Activated CD4-positive, CD25-positive, alpha-beta regulatory T cell treated with anti-CD3 and anti-CD28 coated beads, Interleukin-2, amount 50 U/mL, for 16 hours (primary cell): ENCODE data around the gene ITGA2B.
"Not testable (repeated sequence)": the region's sequence is repeated elsewhere in the genome, so short reads cannot be mapped to it uniquely, and the experiment has no call there.

ENCODE experiments used
- DNase-seq: peaks from one replicate; pipeline ENCODE4 v3.0.0-alpha.2; 2020; ENCODE audit warnings: low read depth, low spot score

The ITGA2B gene

DNA sequence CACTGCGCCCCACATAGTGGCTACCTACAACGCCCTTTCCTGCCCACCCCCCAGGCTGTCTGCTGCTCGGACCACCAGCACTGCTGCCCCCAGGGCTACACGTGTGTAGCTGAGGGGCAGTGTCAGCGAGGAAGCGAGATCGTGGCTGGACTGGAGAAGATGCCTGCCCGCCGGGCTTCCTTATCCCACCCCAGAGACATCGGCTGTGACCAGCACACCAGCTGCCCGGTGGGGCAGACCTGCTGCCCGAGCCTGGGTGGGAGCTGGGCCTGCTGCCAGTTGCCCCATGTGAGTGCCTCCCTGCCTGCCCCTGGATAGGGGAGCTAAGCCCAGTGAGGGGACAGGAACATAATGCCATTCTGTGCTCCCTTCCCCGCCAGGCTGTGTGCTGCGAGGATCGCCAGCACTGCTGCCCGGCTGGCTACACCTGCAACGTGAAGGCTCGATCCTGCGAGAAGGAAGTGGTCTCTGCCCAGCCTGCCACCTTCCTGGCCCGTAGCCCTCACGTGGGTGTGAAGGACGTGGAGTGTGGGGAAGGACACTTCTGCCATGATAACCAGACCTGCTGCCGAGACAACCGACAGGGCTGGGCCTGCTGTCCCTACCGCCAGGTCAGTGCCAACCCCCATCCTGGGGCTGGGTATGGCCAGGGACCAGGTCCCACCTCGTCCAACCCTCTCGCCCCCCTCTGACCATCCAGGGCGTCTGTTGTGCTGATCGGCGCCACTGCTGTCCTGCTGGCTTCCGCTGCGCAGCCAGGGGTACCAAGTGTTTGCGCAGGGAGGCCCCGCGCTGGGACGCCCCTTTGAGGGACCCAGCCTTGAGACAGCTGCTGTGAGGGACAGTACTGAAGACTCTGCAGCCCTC is 37.3 kb downstream of the ITGA2B start:
- DNase-seq = no peak

- DNase-seq = no peak
Observed at GRCh38 chr17:44351464-44351863, 38.0 kb downstream of the ITGA2B start.

DNA sequence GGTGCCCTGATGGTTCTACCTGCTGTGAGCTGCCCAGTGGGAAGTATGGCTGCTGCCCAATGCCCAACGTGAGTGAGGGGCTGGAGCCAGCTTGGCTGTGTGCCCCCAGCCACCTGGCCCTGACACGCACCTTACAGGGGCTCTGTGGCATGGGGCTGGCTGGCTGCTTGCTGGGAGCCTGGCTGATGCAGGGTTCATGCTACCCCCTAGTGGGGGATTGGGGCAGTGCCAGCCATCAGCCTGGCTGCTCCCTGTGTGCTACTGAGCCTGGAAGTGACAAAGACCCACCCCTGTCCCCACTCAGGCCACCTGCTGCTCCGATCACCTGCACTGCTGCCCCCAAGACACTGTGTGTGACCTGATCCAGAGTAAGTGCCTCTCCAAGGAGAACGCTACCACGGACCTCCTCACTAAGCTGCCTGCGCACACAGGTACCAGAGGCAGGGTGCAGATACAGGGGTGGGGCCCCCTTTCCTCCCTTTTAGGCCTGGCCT is 38.7 kb downstream of the ITGA2B start:
- peak; percentile 47 for DNase-seq

- no peak for DNase-seq
Observed at GRCh38 chr17:44349553-44350070, 39.8 kb downstream of the ITGA2B start.

GRCh38 chr17:44348988-44349364 is 40.5 kb downstream of the ITGA2B start:
- DNase-seq = no peak

- DNase-seq = no peak
Observed at GRCh38 chr17:44348234-44348987, 41.0 kb downstream of the ITGA2B start.

- not testable (repeated sequence) for DNase-seq
Observed at GRCh38 chr17:44347206-44348055, 42.0 kb downstream of the ITGA2B start.

DNA sequence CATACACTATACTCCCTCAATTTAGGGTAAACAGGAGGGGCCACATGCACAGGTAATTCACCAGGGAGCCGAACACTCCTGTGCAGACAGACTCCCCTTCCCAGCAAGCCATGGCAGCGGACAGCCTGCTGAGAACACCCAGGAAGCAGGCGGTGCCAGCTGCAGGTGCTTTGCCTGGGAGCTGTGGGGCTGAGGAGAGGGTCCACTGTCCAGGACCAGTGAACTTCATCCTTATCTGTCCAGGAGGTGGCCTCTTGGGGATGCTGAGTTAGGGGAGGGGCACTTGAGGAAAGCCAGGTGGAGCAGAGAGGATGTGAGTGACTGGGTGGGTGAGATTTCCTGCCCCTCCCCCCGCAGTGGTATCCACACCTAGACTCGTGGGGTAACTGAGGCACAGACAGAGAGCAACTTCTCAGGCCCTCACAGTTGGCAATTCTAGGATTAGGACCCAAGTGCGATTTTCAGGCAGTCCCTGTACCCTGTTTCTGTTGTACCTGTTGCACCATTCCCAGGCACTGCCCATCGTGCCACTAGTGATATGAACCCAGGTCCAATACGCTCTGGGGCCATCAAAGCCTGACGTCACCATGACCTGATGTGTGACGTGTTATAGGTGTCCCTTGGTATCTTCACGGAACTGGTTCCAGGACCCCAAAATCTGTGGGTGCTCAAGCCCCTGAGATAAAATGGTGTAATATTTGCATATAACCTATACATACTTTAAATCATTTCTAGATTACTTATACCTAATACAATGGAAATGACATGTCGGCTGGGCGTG is 43.2 kb downstream of the ITGA2B start:
- no peak for DNase-seq

DNA sequence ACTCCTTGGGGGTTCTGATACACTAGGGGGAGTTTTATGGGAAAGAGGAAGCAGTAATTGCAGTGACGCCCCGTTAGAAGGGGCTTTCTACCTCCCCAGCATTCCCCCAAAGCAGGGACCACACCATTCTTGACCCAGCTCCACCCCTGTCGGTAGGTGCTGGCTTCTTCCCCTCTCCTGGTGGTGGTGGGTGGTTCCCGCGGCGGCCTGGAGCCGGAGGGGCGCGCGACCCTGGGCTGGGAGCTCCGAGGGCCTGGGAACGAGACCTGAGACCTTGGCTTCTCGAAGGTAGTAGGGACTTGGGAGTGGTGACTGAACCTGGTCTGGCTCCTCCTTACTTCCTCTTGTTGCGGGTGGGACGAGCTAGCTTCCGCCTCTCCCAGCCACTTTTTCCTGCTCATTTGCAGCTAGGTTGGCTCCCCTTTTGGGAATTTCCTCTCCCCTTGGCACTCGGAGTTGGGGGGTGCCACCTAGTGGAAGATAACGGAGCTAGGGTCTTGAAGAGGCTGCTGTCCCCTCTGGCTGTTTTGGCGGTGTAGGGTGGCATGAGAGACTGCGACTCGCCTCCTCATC is 43.9 kb downstream of the ITGA2B start:
- DNase-seq = peak; percentile 25

DNA sequence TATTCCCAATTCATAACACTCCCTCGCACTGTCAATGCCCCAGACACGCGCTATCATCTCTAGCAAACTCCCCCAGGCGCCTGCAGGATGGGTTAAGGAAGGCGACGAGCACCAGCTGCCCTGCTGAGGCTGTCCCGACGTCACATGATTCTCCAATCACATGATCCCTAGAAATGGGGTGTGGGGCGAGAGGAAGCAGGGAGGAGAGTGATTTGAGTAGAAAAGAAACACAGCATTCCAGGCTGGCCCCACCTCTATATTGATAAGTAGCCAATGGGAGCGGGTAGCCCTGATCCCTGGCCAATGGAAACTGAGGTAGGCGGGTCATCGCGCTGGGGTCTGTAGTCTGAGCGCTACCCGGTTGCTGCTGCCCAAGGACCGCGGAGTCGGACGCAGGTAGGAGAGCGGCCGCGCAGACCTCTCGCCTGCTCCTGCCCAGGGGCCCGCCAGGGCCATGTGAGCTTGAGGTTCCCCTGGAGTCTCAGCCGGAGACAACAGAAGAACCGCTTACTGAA is 44.5 kb downstream of the ITGA2B start, which contains the start of gene GRN:
Gene GRN, plus strand, starts transcription at position 364 of the 515 bp plus-strand sequence. CDS start 3,863 bp downstream, outside the sequence.
- peak; percentile 66 for DNase-seq

GRCh38 chr17:44343510-44344209 is 45.8 kb downstream of the ITGA2B start:
- no peak for DNase-seq

- not testable (repeated sequence) for DNase-seq
Observed at GRCh38 chr17:44340553-44340952, 48.9 kb downstream of the ITGA2B start.

DNA sequence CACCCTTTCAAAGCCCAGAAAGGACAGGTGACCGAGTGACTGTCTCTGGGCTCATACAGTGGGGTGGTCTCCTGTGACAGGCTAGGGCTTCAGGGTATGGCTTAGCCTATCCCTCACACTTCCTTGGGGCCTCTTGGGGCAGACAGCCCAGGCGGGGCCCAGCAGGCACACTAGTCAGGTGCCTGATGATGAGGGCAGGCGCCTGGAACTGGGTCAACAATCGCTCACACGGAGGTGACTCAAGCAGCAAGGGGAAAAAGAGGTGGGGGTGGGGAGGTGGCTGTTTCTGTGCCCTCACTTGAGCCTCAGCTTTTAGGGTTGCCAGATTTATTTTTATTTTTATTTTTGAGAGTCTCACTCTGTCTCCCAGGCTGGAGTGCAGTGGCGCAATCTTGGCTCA is 50.7 kb downstream of the ITGA2B start:
- no peak for DNase-seq

- DNase-seq = no peak
Observed at GRCh38 chr17:44335968-44336367, 53.5 kb downstream of the ITGA2B start.

DNA sequence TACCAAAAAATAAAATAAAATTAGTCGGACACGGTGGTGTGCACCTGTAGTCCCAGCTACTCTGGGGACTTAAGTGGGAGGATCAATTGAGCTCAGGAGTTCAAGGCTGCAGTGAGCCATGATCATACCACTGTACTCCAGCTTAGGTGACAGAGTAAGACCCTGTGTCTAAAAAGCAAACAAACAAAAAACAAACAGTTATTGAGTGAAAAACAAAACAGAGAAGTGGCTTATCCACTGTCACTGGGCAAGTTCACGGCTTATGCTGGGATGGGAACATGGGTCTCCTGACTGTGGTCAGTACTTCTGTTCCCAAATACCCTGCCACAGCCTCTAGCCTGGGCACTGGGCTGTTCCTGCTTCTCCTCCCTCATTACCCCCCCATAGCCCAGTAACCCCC is 53.9 kb downstream of the ITGA2B start:
- no peak for DNase-seq

DNA sequence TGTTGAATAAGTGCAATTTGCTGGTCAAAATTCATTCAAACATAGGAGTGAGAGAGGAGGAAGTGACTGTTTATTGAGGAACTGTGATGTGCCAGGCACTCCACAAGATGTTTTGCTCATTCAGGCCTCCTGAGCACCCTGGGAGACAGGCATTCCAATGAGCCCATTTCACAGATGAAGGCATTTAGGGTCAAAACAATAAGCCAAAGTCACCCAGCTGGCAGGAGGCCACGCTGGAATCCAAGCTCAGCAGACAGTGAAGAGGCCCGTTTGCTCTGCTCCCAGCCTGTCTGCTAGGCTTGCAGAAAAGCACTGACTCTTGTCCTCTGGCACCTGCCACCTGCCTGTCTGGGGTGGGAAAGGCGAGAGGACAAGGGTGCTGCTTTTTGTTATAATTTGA is 54.7 kb downstream of the ITGA2B start:
- no peak for DNase-seq

DNA sequence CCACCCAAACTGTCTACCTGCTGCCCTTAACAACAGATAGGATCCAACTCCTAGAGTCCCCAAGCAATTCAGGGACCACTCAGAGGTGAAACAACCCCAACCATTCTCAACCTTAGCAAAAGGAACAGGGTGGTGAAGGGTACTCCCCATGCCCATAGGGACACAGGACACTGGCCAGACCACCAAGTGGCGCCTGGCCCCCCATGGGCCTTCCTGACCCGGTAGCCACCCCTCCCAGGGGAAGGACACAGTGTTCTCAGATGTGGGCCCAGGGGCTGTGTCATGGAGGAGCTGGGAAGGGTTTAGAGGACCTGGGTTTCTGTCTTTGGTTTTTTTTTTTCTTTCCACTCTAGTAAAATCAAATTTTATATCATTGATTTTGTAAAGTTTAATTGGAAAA is 55.1 kb downstream of the ITGA2B start:
- DNase-seq = no peak

GRCh38 chr17:44333371-44333770 is 56.1 kb downstream of the ITGA2B start:
- DNase-seq = no peak

- DNase-seq = peak; percentile 47
Observed at GRCh38 chr17:44331249-44331760, 58.1 kb downstream of the ITGA2B start.
